Tibial nerve (tissue), 4 donors: ENCODE measurements around the gene FBXL7. TPM values are rescaled to one million over a fixed set of nuclear protein-coding genes. Genes with fewer than 3 reads are reported as not detected.

Source experiments
- DNase-seq, 2 donors: peaks; one replicate each; pipeline ENCODE4 v3.0.0-alpha.2; 2019; ENCODE audit warnings: low spot score in 2 of 2
- H3K27ac ChIP-seq, 4 donors: fragments of 200-600 bp; sonication (generic) in 3 of 4; one replicate each; pipeline ENCODE4 v1.5.1; 2017 to 2019; ENCODE audit warnings: mild to moderate bottlenecking in 1 of 4
- H3K27me3 ChIP-seq, 2 donors: fragments of 200-600 bp; sonication (generic) in 1 of 2; one replicate each; pipeline versions ENCODE4 v1.5.1 to v1.6.0; 2017 to 2019
- H3K36me3 ChIP-seq, 3 donors: fragments of 200-600 bp; sonication (generic); one replicate each; pipeline ENCODE4 v1.5.1; 2018 to 2019
- H3K4me1 ChIP-seq, 4 donors: fragments of 200-600 bp; sonication (generic) in 3 of 4; one replicate each; pipeline ENCODE4 v1.5.1; 2017 to 2019
- H3K4me3 ChIP-seq, 4 donors: fragments of 200-600 bp; sonication (generic) in 3 of 4; one replicate each; pipeline ENCODE4 v1.5.1; 2017 to 2019; ENCODE audit warnings: mild to moderate bottlenecking in 1 of 4, moderate library complexity in 1 of 4
- H3K9me3 ChIP-seq, 4 donors: fragments of 200-600 bp; sonication (generic) in 3 of 4; one replicate each; pipeline ENCODE4 v1.5.1; 2017 to 2019
- CTCF ChIP-seq, 5 experiments: fragments of 200-600 bp in 3 of 5; fragments of 450-650 bp in 2 of 5; sonication (generic) in 3 of 5; IDR thresholded peaks; one replicate each; pipeline ENCODE4 v1.5.1; 2016 to 2019; ENCODE audit warnings: antibody characterized with exemption in 5 of 5, mild to moderate bottlenecking in 3 of 5, moderate library complexity in 2 of 5
- EP300 ChIP-seq, 2 donors: sonication (generic); formaldehyde crosslinking; IDR thresholded peaks; one replicate each; pipeline ENCODE4 v1.6.1; 2017; ENCODE audit warnings: antibody characterized with exemption in 2 of 2, mild to moderate bottlenecking in 1 of 2
- POLR2A ChIP-seq, 2 donors: fragments of 450-650 bp; IDR thresholded peaks; one replicate each; pipeline ENCODE4 v1.6.1; 2017; ENCODE audit warnings: antibody characterized with exemption in 2 of 2, mild to moderate bottlenecking in 2 of 2, moderate library complexity in 2 of 2
- WGBS, 2 donors: methylation state at CpG; one replicate each; pipeline ENCODE4 v1.1.5; 2018; 5-methylcytosine and 5-hydroxymethylcytosine counted together
- total RNA-seq, 4 donors: library from RNA; depleted of rRNA; stranded (reverse); fragments of >200 nt; gene quantifications; one replicate each; pipeline ENCODE4 v1.1.0, GENCODE V29; 2016

The FBXL7 gene
- total RNA-seq, 4 donors from 2014 or later: 33.6 to 54.5 (median 40.9) TPM

DNA sequence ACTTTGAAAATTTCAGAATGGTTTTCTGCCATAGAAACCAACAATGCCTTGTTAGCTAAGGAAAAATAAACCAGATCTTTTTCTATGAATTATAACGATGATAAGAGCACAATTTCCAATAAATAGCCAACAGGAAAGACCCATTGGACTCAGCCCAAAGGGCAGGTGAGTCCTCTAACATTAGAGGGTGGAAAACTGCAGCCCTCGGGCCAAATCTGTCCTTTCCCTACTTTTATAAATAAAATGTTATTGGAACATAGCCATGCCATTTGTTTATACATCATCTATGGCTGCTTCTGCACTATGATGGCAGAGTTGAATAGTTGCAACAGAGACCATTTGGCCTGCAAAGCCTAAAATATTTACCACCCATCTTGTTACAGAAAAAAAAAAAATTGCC lies 296.1 kb downstream of the FBXL7 start:
- no peak for TF ChIP-seq EP300 (IDR thresholded peaks at IDR 0.05)
- no peak for TF ChIP-seq POLR2A (IDR thresholded peaks at IDR 0.05)
- TF ChIP-seq CTCF (IDR thresholded peaks at IDR 0.05): no peak
- WGBS, 2 donors: 65 to 68% methylated on average over 2 of the region's 2 CpGs
- H3K9me3 ChIP-seq: no peaks in the 10 kb centered on the region
- no peaks in the 10 kb centered on the region for H3K36me3 ChIP-seq
- no peaks in the 10 kb centered on the region for H3K27me3 ChIP-seq
- peaks cover 0 to 56% (median 6%) of the 10 kb centered on the region in 4 donors for H3K4me1 ChIP-seq
- DNase-seq: no peak
- H3K27ac ChIP-seq: no peak overlapping the region
- no peak overlapping the region for H3K4me3 ChIP-seq

- H3K4me1 ChIP-seq: peaks cover 0 to 56% (median 6%) of the 10 kb centered on the region in 4 donors
- H3K27ac ChIP-seq: no peak overlapping the region
- H3K36me3 ChIP-seq: no peaks in the 10 kb centered on the region
- no peak for TF ChIP-seq CTCF (IDR thresholded peaks at IDR 0.05)
- TF ChIP-seq POLR2A (IDR thresholded peaks at IDR 0.05): no peak
- TF ChIP-seq EP300 (IDR thresholded peaks at IDR 0.05): no peak
- WGBS, 2 donors: 86 to 90% methylated on average over 6 of the region's 6 CpGs
- no peaks in the 10 kb centered on the region for H3K27me3 ChIP-seq
- H3K9me3 ChIP-seq: no peaks in the 10 kb centered on the region
- no peak overlapping the region for H3K4me3 ChIP-seq
- DNase-seq: no peak
Measured at GRCh38 chr5:15796557-15796956, 296.6 kb downstream of the FBXL7 start.

- no peak for DNase-seq
- H3K27ac ChIP-seq: no peak overlapping the region
- H3K27me3 ChIP-seq: no peaks in the 10 kb centered on the region
- no peaks in the 10 kb centered on the region for H3K36me3 ChIP-seq
- TF ChIP-seq EP300 (IDR thresholded peaks at IDR 0.05) (no peak), POLR2A (IDR thresholded peaks at IDR 0.05) (no peak), CTCF (IDR thresholded peaks at IDR 0.05) (no peak)
- no peak overlapping the region for H3K4me3 ChIP-seq
- 81 to 96% methylated on average over 1 of the region's 1 CpG for WGBS, 2 donors
- peaks cover 0 to 56% (median 6%) of the 10 kb centered on the region in 4 donors for H3K4me1 ChIP-seq
- H3K9me3 ChIP-seq: no peaks in the 10 kb centered on the region
Measured at GRCh38 chr5:15797116-15797515, 297.1 kb downstream of the FBXL7 start.

GRCh38 chr5:15798006-15798405 lies 298.0 kb downstream of the FBXL7 start:
- TF ChIP-seq EP300 (IDR thresholded peaks at IDR 0.05) (no peak), POLR2A (IDR thresholded peaks at IDR 0.05) (no peak), CTCF (IDR thresholded peaks at IDR 0.05) (no peak)
- Histone ChIP-seq H3K4me1 (peaks cover 0 to 51% (median 6%) of the 10 kb centered on the region in 4 donors), H3K27me3 (no peaks in the 10 kb centered on the region), H3K9me3 (no peaks in the 10 kb centered on the region), H3K27ac (no peak overlapping the region), H3K4me3 (no peak overlapping the region), H3K36me3 (no peaks in the 10 kb centered on the region)
- WGBS, 2 donors: 52 to 60% methylated on average over 3 of the region's 3 CpGs
- no peak for DNase-seq

GRCh38 chr5:15799014-15799413 lies 299.0 kb downstream of the FBXL7 start:
- whole genome bisulfite sequencing, 2 donors: 100% methylated on average over 1 of the region's 1 CpG
- no peak for DNase-seq
- no peak for TF ChIP-seq EP300 (IDR thresholded peaks at IDR 0.05)
- no peak for TF ChIP-seq CTCF (IDR thresholded peaks at IDR 0.05)
- no peak for TF ChIP-seq POLR2A (IDR thresholded peaks at IDR 0.05)

More at GRCh38 chr5:15799014-15799413, 299.0 kb downstream of the FBXL7 start:
- no peak overlapping the region for H3K27ac ChIP-seq
- peaks cover 0 to 2% (median 0%) of the 10 kb centered on the region in 4 donors for H3K9me3 ChIP-seq
- H3K36me3 ChIP-seq: no peaks in the 10 kb centered on the region
- H3K4me1 ChIP-seq: peaks cover 0 to 43% (median 6%) of the 10 kb centered on the region in 4 donors
- H3K27me3 ChIP-seq: no peaks in the 10 kb centered on the region
- H3K4me3 ChIP-seq: no peak overlapping the region
